Measurements from ENCODE around the gene PRSS1. TPM values are rescaled to one million over a fixed set of nuclear protein-coding genes. Genes with fewer than 3 reads are reported as not detected.

Gene PRSS1
- total RNA-seq, 1 donor from 2014 or later = not detected

- H3K9me3 ChIP-seq = no peaks in the 10 kb centered on the region
- DNase-seq (no peak), ATAC-seq (no peak)
- H3K27me3 ChIP-seq = peaks cover 21% of the 10 kb centered on the region
- no peak overlapping the region for H3K4me3 ChIP-seq
- peaks cover under 1% of the 10 kb centered on the region for H3K4me1 ChIP-seq
- intact Hi-C loops (cut with DNase I) = no loop called here
- TF ChIP-seq CTCF (IDR thresholded peaks at IDR 0.05) = no peak
- no peaks in the 10 kb centered on the region for H3K36me3 ChIP-seq
- H3K27ac ChIP-seq = no peak overlapping the region
Observed at GRCh38 chr7:142791502-142791901, 42.2 kb downstream of the PRSS1 start.

GRCh38 chr7:142792129-142792528, 42.9 kb downstream of the PRSS1 start:
- DNase-seq (no peak), ATAC-seq (no peak)
- Histone ChIP-seq H3K27me3 (peaks cover 27% of the 10 kb centered on the region), H3K4me1 (peaks cover 6% of the 10 kb centered on the region), H3K36me3 (no peaks in the 10 kb centered on the region), H3K27ac (no peak overlapping the region), H3K4me3 (no peak overlapping the region), H3K9me3 (no peaks in the 10 kb centered on the region)
- TF ChIP-seq CTCF (IDR thresholded peaks at IDR 0.05) = no peak
- intact Hi-C loops (cut with DNase I) = no loop called here

GRCh38 chr7:142792593-142792992, 43.3 kb downstream of the PRSS1 start:
- ATAC-seq (no peak), DNase-seq (no peak)
- intact Hi-C loops (cut with DNase I) = no loop called here
- no peak for TF ChIP-seq CTCF (IDR thresholded peaks at IDR 0.05)
- H3K9me3 ChIP-seq = no peaks in the 10 kb centered on the region
- no peak overlapping the region for H3K27ac ChIP-seq
- H3K36me3 ChIP-seq = no peaks in the 10 kb centered on the region
- no peak overlapping the region for H3K4me3 ChIP-seq
- H3K4me1 ChIP-seq = peaks cover 11% of the 10 kb centered on the region
- peaks cover 32% of the 10 kb centered on the region for H3K27me3 ChIP-seq

- intact Hi-C loops (cut with DNase I) = no loop called here
Observed at GRCh38 chr7:142793156-142793555, 43.9 kb downstream of the PRSS1 start.

GRCh38 chr7:142795339-142795863, 46.1 kb downstream of the PRSS1 start:
- DNase-seq (no peak), ATAC-seq (no peak)
- no peak for TF ChIP-seq CTCF (IDR thresholded peaks at IDR 0.05)
- peaks cover 15% of the 10 kb centered on the region for H3K4me1 ChIP-seq
- no peak overlapping the region for H3K4me3 ChIP-seq
- no peak overlapping the region for H3K27ac ChIP-seq
- intact Hi-C loops (cut with DNase I) = no loop called here
- no peaks in the 10 kb centered on the region for H3K9me3 ChIP-seq
- H3K36me3 ChIP-seq = no peaks in the 10 kb centered on the region
- H3K27me3 ChIP-seq = peaks cover 52% of the 10 kb centered on the region

More at GRCh38 chr7:142793156-142793555, 43.9 kb downstream of the PRSS1 start:
- H3K27ac ChIP-seq = no peak overlapping the region
- no peak for TF ChIP-seq CTCF (IDR thresholded peaks at IDR 0.05)
- no peaks in the 10 kb centered on the region for H3K36me3 ChIP-seq
- no peak for ATAC-seq
- no peak overlapping the region for H3K4me3 ChIP-seq
- peaks cover 36% of the 10 kb centered on the region for H3K27me3 ChIP-seq
- H3K9me3 ChIP-seq = no peaks in the 10 kb centered on the region
- H3K4me1 ChIP-seq = peaks cover 15% of the 10 kb centered on the region
- DNase-seq = no peak

GRCh38 chr7:142796001-142796500, 46.8 kb downstream of the PRSS1 start:
- H3K27me3 ChIP-seq = peaks cover 52% of the 10 kb centered on the region
- no peak for TF ChIP-seq CTCF (IDR thresholded peaks at IDR 0.05)
- H3K4me3 ChIP-seq = peak overlapping the region; percentile 47
- intact Hi-C loops (cut with DNase I) = no loop called here
- DNase-seq = no peak
- peak overlapping the region; percentile 77 for H3K27ac ChIP-seq
- no peak for ATAC-seq
- no peaks in the 10 kb centered on the region for H3K9me3 ChIP-seq
- H3K36me3 ChIP-seq = no peaks in the 10 kb centered on the region
- H3K4me1 ChIP-seq = peaks cover 15% of the 10 kb centered on the region
